Mucosa of descending colon (tissue), 3 donors: ENCODE data around the gene C1orf232. TPM values are rescaled to one million over a fixed set of nuclear protein-coding genes. Genes with fewer than 3 reads are reported as not detected.

Source experiments
- ATAC-seq: fragments of 200-7000 bp; cut with Tn5 transposase; one replicate; pipeline ENCODE4 v1.9.1; 2020; ENCODE audit warnings: mild to moderate bottlenecking, moderate library complexity
- DNase-seq, 3 donors: peaks; one replicate each; pipeline ENCODE4 v3.0.0-alpha.2; 2020
- H3K36me3 ChIP-seq: fragments of 200-600 bp; one replicate; pipeline ENCODE4 v1.8.0; 2021; ENCODE audit warnings: low read depth, mild to moderate bottlenecking
- H3K4me1 ChIP-seq: fragments of 200-600 bp; one replicate; pipeline ENCODE4 v1.8.0; 2021; ENCODE audit warnings: low read depth, mild to moderate bottlenecking
- H3K4me3 ChIP-seq: fragments of 200-600 bp; one replicate; pipeline ENCODE4 v1.8.0; 2021; ENCODE audit warnings: mild to moderate bottlenecking
- H3K9me3 ChIP-seq: fragments of 200-600 bp; one replicate; pipeline ENCODE4 v1.8.0; 2021; ENCODE audit warnings: mild to moderate bottlenecking
- intact Hi-C, 2 donors: fragments of 100-400 bp; cut with DNase I in 1 of 2; cut with micrococcal nuclease in 1 of 2; formaldehyde crosslinking; loops; one replicate each; pipeline versions ENCODE4 v1.11.0 to v1.11.1; 2022; cut with DNase I, micrococcal nuclease
- total RNA-seq, 3 donors: library from RNA; stranded (reverse); fragmentation: NEBNext Ultra II Directional in 2 of 3; extraction: Animal tissue kit (Norgen Biotek cat#: 25700) in 2 of 3; gene quantifications; one replicate each; pipeline versions ENCODE4 v1.2.1 to v1.2.4, GENCODE V29; 2021 to 2023
- TF ChIP-seq, protein P1 (sequence below): fragments of 200-600 bp; IDR thresholded peaks from one replicate; pipeline ENCODE4 v1.8.0; 2022; ENCODE audit warnings: antibody characterized with exemption, mild to moderate bottlenecking
- donor health status: DM: no; HTN: no; CAD: no; lungs with moderate emphysema.
- donor health status: DM: no; HTN: no; CAD: no.
- donor health status: DM: no; HTN: yes; CAD: no.

The C1orf232 gene
- total RNA-seq, 3 donors from 2014 or later: not detected

DNA sequence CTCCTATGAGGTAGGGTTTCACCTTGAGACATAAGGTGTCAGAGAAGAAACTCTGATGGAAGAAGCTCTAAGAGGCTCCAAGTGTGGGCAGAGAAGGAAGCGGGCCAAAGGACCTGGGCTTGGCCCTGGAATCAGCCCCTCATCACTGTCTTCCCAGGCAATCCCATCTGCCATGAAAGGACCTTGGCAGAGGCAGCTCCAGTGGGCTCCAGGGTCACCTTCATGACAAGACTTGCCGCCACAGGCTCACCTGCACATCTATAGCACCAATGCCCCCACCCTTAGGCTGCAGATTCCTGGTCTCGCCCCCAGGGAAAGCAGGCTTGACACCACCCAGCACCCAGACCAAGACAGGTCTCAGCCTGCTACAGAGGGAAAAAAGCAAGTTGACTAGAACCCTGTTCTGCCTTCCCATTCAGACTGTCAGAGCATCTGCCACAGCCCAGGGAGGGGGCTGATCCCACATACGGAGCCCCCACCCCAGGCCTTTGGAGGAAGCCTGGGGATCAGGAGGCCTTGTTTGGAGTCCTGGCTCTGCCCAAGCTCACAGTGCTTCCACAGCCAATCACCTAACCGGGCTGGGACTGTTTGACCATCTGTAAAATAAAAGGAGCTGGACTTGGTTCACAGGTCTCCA lies 10.4 kb downstream of the C1orf232 start:
- Histone ChIP-seq H3K36me3 (no peaks in the 10 kb centered on the region), H3K9me3 (no peaks in the 10 kb centered on the region), H3K4me1 (peaks cover 12% of the 10 kb centered on the region), H3K4me3 (no peak overlapping the region)
- TF ChIP-seq, protein P1, sequence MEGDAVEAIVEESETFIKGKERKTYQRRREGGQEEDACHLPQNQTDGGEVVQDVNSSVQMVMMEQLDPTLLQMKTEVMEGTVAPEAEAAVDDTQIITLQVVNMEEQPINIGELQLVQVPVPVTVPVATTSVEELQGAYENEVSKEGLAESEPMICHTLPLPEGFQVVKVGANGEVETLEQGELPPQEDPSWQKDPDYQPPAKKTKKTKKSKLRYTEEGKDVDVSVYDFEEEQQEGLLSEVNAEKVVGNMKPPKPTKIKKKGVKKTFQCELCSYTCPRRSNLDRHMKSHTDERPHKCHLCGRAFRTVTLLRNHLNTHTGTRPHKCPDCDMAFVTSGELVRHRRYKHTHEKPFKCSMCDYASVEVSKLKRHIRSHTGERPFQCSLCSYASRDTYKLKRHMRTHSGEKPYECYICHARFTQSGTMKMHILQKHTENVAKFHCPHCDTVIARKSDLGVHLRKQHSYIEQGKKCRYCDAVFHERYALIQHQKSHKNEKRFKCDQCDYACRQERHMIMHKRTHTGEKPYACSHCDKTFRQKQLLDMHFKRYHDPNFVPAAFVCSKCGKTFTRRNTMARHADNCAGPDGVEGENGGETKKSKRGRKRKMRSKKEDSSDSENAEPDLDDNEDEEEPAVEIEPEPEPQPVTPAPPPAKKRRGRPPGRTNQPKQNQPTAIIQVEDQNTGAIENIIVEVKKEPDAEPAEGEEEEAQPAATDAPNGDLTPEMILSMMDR: no peak
- ATAC-seq (no peak), DNase-seq (no peak)
- intact Hi-C loops: no loop called here

DNA sequence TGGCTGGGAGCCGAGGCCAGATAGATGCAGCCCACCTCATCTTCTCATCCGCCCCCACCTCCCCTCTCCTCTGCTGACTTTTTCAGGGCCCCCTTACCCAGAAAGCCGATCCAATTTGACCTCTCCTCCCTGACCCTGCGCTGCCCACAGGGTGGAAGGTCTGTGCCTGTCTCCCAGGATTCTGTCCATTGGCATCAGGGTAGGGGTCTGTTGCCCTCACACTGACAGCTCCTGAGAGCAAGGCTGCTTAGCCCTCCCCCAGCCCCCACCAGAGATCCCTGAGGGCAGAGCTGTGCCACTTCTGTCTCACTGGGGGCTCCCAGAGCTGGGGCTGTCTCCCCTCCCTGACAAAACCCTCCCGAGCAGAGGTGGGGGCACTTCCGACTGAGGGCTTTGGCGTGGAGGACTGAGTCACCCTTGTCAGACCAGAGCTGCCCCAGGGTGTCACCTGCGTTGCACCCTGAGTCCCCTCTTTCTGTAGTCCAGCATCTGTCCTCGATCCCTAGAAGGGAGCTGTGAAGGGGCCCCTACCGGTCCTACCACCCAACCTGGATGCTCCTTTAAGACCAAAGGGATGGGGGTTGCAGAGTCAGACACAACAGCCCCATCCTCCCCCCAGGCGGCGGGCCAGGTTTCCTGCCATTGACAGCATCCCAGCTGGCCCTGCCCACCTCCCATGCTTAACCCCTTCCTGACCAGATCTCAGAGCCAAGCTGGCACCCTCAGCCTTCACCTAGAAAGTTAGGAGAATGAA lies 12.3 kb downstream of the C1orf232 start:
- ATAC-seq (no peak), DNase-seq (no peak)
- intact Hi-C loops: no loop called here
- H3K4me1 ChIP-seq: peaks cover 4% of the 10 kb centered on the region
- TF ChIP-seq, protein P1: no peak
- H3K36me3 ChIP-seq: no peaks in the 10 kb centered on the region
- no peak overlapping the region for H3K4me3 ChIP-seq
- no peaks in the 10 kb centered on the region for H3K9me3 ChIP-seq

DNA sequence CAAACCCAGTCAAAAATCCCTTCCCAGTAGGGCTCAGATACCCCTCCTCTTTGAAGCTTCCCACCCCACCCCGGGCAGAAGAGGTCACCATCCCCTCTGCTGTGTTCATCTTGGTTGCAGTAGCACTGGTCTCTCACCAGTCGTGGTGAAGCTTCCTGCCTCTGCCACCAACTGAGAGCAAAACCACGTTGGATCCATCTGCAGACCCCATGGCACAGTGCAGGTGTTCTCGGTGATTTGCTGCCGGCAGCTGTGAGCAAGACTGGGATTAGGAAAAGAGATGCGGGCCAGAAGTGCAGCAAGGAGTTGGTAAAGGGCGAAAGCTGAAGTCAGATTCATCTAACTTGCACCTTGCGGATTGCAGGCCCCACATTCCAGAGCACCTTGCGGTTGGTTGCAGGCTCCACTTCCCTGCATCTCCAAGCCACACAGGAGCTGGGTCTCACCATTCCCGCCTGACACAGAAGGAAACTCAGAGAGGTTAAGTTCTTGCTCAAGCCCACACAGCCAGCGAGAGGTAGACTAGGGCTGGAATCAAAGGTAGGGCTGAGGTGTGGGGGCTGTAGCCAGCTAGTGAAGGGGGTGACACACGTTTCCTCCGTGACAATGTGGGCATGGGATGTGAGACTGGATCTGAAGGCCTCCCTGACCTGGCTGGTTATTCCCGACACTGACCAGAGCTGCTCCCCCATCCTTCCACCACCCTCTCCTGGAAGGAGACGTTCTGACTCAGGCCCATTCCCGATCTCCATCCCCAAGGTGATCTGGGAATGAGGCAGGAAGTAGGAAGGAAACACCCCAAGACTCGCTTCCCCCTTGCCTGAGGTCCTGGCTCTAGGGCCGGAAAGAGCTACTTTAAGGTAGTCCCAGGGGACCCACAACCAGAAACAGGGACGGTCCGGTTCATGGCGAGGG lies 13.1 kb downstream of the C1orf232 start:
- no peaks in the 10 kb centered on the region for H3K36me3 ChIP-seq
- no peaks in the 10 kb centered on the region for H3K4me1 ChIP-seq
- H3K9me3 ChIP-seq: no peaks in the 10 kb centered on the region
- intact Hi-C loops: no loop called here
- no peak overlapping the region for H3K4me3 ChIP-seq
- ATAC-seq: no peak
- TF ChIP-seq, protein P1: no peak
- no peak for DNase-seq

DNA sequence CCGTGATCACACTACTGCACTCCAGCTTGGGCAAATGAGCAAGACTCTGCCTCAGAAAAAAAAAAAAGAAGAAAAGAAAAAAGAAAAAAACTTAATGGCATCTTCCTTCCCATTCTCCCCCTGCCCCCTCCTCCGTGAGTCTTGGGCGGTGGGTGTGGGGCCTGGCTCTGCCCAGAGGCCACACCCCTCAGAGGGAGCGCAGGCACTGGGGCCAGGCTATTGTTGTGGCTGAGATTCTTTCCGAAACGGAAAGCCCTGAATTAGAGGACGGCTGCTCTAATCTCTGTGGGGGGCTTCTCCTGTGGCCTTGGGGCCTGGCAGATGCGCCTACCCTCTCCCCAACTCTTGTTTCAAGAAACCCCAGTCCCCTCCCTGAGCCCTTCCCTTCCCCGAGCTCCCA lies 14.0 kb downstream of the C1orf232 start:
- TF ChIP-seq, protein P1: no peak
- Histone ChIP-seq H3K4me3 (no peak overlapping the region), H3K4me1 (no peaks in the 10 kb centered on the region), H3K36me3 (no peaks in the 10 kb centered on the region), H3K9me3 (no peaks in the 10 kb centered on the region)
- no peak for DNase-seq
- intact Hi-C loops: no loop called here
- ATAC-seq: no peak

DNA sequence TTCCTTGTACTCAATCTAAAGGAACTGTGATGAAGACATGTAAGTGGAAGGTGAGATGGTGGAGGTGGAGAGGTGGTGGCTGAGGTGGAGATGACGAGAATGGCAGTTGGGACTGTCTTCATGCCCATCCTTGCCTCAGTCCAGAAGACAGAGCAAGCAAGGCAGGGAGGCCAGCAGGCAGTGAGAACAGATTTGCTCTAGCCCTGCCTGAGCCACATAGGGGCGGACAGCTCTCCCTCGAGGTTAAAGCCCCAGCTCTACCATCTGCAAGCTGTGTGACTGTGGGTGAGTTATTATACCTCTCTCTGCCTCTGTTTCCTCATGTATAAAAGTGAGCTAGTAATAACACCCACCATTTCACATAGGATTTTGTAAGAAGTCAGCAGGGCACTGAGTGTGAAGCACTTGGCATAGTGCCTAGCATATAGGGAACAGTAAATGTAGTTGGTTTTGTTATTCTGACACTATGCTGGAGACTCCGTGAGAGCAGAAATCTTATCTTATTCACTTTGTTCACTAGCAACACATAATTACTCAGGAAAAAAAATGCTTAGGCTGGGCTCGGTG lies 14.7 kb downstream of the C1orf232 start:
- intact Hi-C loops: no loop called here
- H3K4me3 ChIP-seq: no peak overlapping the region
- no peaks in the 10 kb centered on the region for H3K4me1 ChIP-seq
- no peak for DNase-seq
- TF ChIP-seq, protein P1: no peak
- ATAC-seq: no peak
- H3K9me3 ChIP-seq: no peaks in the 10 kb centered on the region
- no peaks in the 10 kb centered on the region for H3K36me3 ChIP-seq
